Stimulated activated CD4-positive, alpha-beta T cell treated with anti-CD3 and anti-CD28 coated beads, TNF-alpha, amount 100 ng/mL, for 4 hours (primary cell): ENCODE measurements around the gene TLR2.
"Not testable (repeated sequence)": the region's sequence is repeated elsewhere in the genome, so short reads cannot be mapped to it uniquely, and the experiment has no call there.

Source experiments
- DNase-seq, 3 experiments: peaks; one replicate each; pipeline ENCODE4 v3.0.0-alpha.2; 2020; ENCODE audit warnings: low read depth in 3 of 3

The TLR2 gene

DNA sequence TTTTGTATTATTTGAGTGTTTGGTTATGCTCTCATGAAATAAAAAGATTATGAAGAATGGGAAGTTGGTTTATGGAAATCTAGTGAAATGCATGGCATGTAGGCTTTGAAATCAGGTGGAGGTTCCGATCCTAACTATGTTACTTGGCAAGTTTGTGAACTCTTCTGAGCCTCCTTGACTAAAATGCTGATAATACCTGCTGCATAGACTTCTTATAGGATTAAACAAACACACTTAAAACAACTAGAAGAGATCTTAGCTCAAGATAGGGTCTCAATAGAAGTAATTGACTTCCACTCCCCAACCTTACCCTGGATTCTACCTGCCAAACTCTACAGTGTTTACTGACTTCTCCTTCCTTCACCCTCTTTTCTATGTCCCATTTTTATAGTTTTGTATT is 22.2 kb upstream of the TLR2 start:
- DNase-seq = no peak

DNA sequence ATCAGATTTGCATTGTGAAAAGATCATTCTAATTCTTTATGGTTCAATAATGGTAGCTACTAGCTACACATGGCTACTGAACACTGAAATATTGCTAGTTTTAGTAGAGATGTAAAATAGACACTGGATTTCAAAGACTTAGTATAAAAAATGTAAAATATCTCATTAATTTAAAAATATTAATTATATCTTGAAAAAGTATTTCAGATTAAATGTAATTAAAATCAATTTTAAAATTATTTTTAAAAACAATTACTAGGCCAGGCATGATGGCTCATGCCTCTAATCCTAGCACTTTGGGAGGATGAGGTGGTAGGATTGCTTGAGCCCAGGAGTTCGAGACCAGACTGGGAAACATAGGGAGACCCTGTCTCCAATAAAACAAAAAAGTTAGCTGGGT is 20.4 kb upstream of the TLR2 start:
- DNase-seq = no peak

DNA sequence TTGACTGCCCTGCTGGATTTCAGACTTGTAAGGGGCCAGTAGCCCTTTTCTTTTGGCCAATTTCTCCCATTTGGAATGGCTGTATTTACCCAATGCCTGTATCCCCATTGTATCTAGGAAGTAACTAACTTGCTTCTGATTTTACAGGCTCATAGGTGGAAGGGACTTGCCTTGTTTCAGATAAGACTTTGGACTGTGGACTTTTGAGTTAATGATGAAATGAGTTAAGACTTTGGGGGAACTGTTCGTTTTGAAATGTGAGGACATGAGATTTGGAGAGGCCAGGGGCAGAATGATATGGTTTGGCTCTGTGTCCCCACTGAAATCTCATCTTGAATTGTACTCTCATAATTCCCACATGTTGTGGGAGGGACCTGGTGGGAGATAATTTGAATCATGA is 17.6 kb upstream of the TLR2 start:
- not testable (repeated sequence) for DNase-seq

DNA sequence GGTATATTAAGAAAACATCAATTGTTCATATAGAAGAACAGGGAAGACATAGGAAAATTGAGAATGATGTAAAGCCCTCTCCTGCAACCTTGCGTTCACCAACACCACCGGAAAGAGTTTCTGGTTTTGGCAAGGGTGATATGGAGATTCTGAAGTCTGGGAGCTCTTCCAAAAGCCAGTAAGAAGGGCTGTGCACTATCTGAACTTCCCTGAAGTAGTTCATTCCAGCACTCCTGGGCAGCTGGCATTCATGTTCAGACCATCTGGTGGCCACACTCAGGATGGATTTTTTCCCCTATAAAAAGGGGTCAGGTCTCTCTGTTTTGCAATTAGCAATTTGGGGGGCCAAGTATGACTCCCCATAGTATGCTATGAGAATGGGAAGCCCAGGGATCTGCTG is 15.4 kb upstream of the TLR2 start:
- DNase-seq = no peak

DNA sequence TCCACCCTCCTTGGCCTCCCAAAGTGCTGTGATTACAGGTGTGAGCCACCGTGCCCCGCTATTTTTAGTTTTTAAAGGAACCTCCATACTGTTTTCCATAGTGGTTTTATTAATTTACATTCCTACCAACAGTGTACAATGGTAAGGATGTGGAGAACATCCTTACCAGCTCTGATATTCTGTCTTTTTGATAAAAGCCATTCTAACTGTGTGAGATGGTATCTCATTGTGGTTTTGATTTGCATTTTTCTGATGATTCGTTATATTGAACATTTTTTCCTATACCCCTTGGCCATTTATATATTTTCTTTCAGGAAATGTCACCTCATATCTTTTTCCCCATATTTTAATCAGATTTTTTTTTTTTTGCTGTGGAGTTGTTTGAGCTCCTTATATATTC is 14.2 kb upstream of the TLR2 start:
- no peak for DNase-seq

DNA sequence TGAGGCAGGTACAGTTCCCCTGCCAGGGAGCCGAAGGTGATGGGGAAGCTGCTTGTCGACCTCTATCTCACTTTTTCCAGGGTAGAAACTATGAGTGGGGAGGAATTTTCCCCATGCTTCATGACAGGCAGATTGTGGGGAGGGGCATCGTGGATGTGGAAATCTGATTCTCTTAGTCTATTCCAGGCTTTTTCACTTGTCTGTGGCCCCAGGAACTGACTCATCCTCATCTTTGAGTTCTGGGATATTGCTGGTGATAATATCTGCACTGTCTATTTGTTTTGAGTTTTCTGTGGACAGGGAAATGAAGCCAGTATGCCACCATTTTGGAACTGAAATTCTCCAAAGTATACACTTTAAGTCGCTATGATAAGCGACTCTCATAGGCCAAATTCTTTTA is 7.6 kb upstream of the TLR2 start:
- no peak for DNase-seq

DNA sequence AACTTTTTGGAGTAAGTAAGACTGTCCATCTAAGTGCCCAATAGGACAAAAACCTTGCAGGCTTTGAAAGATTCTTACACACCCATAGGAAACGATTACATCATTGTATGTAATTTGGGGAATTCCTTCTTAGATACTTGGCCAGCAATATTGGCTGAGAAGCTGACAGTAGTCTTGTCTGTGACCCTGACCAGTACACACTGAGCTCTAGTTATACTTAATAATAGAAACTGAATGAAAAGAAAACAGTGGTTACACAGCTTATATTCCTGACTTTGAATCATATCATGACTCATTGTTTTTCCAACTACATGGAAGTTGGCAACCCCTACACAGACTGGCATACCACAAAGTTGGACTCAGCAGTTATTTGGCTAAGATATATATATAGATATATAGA is 7.1 kb upstream of the TLR2 start:
- DNase-seq = no peak

DNA sequence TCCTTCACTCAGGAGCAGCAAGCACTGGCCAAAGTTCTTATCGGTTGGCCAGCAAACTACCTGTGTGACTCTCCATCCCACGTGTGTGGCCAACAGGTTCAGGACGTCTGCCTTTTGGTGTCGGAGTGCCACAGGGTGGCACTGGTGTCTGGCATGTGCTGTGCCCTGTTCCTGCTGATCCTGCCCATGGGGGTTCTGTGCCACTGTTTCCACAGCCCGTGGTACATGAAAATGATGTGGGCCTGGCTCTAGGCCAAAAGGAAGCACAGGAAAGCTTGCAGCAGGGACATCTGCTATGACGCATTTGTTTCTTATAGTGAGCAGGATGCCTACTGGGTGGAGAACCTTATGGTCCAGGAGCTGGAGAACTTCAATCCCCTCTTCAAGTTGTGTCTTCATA is 4.6 kb upstream of the TLR2 start:
- no peak for DNase-seq

DNA sequence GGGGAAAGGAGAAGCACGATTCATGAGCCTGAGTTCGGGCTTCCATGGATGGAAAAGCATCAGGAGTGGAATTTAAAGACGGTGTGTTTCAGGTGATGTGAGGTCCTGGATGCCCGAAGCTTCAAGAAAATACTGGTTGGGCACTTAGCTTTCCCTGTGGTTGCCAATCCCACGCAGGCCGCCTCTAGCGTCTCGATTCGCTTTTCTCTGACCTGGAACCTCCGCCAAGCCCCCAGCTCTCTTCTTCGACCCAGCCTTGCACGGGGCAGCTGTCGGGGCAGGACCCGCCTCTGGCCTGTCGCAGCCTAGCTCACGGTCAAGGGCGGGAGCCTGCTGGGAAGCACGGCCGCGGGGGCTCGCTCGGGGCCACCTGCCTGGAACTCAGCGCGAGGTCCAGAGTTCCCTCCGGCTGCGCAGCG is 308 bp upstream of the TLR2 start:
- no peak for DNase-seq

DNA sequence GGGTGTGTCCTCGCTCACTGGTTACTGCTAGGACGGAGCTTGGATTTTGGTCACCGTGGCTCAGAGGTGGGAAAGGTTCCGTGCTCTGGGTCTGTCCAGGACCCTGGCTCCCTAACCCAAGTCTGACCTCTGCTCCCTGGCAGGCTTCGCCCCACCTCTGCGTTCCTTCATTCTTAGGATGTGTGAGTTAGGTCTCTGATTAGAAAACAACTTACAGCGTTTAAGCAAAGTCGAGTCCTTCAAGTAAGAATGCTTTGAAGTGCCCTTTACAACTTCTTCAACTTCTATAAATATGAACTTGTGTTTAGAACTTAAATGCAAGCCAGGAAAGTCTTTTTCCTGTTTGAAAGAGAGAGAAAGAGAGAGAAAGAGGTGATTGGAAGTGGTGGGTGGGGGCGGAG is 891 bp downstream of the TLR2 start:
- no peak for DNase-seq

DNA sequence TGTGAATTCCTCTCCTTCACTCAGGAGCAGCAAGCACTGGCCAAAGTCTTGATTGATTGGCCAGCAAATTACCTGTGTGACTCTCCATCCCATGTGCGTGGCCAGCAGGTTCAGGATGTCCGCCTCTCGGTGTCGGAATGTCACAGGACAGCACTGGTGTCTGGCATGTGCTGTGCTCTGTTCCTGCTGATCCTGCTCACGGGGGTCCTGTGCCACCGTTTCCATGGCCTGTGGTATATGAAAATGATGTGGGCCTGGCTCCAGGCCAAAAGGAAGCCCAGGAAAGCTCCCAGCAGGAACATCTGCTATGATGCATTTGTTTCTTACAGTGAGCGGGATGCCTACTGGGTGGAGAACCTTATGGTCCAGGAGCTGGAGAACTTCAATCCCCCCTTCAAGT is 20.4 kb downstream of the TLR2 start:
- no peak for DNase-seq

DNA sequence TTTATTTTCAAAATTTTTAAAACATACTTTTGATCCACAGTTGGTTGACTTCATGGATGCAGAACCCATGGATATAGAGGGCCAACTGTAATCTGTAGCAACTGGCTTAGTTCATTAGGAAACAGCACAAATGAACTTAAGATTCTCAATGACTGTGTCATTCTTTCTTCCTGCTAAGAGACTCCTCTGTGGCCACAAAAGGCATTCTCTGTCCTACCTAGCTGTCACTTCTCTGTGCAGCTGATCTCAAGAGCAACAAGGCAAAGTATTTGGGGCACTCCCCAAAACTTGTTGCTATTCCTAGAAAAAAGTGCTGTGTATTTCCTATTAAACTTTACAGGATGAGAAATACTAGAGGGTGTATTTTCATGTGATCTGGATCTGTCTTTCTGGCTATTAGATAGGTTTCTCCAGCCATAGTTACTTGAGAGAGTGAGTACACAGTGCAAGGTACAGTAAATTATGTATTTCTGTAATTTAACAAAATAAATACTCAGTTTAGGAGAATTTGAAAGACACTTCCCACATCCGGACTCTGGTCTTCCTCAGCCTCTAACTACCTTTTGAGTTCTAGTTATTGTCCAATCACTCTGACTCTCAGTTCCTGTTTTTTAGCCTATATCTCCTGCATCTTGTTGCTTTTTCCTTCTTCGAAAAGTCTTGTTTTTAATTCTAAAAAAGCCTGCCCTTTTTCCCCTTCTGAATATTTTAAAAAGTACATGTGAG is 21.8 kb downstream of the TLR2 start:
- no peak for DNase-seq

DNA sequence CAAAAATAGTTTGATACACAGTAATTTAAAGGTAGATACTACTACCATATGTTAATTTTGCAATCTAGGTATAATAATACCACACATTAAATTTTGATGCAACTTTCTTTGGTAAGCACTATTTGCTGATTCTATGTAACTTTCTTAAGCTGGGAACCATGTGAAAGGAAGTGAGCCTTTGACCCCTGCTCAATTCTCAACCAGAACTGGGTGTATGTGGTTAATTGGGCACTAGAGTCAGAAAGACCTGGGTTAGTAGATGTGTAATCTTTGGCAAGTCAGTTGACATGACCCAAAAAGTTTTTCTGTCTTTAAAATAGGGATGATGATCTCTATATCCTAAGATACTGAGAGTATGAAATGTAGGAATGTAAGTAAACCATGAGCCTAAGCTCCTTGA is 22.4 kb downstream of the TLR2 start:
- no peak for DNase-seq

DNA sequence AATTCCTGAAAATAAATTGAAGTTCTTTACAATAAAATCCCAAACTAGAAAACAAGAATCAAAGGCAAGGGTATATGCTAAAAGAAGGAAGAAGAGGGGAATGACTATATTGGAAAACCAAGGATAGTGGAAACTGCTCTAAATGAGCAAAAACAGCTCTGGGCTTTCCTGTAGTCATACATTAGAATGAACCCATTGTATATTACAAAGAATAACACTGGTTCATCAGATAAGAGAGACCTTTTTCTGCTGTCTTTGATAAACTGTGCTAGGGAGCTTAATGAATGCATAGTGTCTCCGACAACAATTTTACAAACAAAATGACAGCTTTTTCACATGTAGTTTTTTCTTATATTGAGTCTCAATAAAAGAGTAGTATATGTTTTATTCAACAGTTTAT is 26.6 kb downstream of the TLR2 start:
- no peak for DNase-seq

DNA sequence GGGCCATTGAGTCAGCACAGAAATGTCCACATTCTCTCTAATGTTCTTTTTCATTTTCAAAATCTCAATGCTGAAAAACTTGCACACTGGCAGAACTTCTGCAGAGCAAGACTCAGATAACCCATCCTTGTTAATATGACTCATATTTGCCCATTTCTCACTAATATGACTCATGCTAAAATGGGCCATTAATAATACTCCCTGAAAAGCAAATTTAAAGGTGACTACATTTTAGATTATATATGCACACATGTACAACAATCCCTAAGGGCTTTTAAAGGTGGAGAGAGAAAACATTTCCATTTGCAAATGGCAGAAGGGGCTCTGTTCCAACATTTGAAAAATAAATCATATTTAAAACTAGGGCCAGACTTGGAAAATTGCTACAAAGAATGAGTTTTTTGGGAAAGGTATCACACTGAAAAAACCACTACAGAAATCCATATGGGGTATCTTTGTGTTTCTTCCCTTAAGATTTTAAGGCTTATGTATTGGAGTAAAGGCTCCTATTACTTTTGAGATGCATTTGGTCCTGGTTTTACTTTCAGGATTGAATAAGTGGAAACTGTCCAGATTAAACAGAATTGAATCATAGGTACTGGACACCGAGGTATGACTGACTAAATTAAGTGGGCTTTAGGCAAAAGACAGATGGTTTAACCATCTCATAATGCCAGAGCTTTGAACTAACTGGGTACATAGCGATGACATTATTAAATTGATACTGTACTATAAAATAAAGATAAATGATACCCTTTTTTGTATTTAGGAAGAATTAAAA is 30.0 kb downstream of the TLR2 start:
- no peak for DNase-seq

DNA sequence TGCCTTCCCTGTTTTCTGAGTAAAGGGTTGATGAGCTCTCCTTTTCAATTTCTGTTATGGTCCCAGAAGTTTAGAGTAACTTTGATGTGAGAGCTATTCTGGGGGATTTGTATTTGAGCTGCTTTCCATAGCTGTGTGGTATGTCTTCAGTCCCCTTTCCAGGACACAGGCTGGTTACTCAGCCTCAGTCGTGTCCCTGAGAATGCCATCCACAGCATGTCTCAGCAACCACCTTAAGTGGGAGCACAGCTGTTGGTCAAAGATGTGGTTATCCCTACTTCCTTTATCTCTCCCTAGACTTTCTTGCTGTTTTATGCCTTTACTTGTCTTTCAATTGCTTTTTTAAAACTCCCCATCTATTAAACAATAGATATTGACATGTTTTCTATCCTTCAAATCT is 38.0 kb downstream of the TLR2 start:
- DNase-seq = no peak

DNA sequence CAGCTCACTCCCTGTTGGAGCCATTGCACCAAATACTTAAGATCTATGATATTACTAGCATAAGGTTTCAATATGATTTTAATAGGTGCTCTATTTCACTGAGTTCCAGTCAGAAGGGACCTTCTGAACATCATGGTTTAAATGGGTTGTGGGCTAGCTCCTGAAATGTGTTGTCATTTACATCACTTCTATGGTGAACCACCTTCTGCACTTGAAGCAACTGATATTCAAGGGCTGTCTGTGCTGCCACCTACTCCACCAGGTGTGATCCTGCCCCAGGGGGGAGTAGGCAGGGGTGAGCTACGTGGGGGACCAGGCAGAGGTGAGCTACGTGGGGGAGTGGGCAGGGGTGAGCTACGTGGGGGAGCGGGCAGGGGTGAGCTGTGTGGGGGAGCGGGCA is 40.5 kb downstream of the TLR2 start:
- no peak for DNase-seq

DNA sequence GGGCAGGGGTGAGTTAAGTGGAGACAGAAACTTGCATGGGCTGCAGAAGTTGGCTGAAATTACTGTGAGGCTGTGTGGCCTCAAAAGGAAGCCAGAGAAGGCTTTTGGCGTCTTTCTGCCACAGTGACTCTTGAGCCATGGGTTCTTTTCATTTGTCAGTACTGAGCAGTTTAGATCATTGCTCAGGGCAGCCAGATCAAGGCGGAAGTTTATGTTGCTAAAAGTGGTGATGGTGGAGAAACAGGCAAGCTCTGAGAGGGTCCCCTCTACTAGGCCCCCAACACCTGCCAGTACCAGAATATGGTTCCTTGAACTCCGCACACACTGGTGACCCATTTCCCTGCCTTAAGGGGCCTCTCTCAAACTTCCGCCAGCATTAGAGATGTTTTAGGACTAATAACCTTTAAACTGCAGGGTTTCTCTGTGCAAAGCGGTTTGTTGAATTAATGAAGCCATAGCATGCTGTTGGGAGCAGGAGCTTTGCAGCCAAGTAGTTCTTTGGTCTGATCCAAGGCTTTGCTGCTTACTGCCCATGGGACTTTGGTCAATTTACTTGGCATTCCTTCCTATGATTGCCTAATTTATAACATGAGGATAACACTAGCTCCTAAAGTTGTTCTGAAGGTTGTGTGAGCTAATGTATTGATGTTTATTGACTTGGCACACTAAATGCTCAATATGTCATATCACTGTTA is 41.2 kb downstream of the TLR2 start:
- DNase-seq = no peak

DNA sequence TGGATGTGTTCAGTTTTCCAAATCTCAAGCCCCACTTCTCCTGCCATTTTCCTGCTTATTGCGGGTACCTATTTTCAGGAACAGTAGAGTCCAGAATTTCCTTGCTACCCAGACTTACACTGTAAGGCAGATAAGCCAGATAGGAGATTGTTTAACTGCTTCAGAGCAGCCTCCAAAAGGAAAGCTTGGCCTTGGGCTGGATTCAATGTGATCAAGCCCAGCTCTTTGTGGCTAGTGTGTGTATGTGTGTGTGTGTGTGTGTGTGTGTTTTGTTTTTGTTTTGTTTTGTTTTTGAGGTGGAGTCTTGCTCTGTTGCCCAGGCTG is 41.7 kb downstream of the TLR2 start:
- no peak for DNase-seq

DNA sequence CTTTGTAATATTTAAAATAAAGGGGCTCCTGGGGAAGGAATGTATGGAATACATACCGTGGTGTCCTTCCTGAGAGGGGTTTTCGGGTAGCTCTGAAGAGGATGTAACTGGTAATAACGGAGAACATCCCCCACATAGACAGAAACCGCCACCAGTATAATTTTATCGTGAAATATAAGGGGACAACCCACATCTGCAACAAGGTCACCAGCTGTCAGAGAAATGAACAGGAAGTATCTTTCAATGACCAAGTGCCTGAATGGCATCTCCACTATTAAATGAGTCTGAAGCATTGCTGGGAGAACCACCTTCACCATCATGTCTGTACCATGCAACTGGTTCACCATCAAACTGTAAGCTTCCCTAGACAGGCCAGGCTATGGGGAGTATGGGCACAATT is 44.1 kb downstream of the TLR2 start:
- DNase-seq = no peak

DNA sequence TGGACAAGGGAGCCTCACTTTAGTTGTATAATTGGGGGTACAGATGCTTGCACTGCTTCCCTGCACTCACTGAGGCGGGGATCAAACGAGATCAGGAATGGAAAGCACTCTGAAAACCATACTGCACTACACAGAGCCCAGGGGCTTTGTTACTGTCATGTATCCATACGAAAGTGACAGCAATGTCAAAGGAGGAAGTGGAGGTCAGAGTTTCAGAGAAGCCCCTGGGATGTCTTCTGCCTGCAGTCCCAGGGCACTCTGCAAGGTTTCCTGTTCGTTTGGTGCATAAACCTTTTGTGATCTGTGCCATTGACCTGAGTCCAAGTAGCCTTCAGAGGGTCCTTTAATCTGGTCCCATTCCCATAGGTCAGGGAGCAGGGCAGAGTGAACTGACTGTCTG is 44.6 kb downstream of the TLR2 start:
- DNase-seq = no peak

DNA sequence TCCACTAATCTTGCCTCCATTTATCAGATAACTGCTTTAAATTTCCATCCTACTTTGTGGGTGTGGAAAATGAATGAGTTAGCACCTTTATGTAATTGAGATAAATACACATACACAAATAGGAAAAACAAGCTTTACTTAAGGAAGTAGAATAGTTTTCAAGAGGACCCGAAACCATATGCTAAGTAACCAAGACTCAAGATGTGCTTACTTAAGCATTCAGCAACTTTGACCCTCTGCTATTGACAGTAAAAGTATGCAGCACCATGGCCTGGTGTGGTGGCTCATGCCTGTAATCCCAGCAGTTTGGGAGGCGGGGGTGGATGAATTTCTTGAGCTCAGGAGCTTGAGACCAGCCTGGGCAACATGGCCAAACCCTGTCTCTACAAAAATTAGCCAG is 45.8 kb downstream of the TLR2 start:
- no peak for DNase-seq

DNA sequence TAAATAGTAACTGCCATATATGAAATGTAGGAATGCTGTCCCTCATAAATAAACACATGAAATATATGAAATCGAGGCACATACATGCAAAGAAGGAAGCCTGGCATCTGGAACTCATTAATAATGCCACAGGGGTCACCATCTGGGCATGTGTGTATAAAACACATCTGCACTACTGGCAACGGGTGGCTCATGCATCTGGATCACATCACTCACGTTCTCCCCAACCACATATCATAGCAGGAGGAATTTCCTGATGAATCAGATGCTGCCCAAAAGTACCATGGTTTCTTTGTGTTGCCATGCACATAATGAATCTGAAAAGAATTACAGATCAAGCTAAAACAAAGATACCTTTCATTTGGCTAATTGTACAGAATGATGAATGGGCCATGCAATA is 47.2 kb downstream of the TLR2 start:
- no peak for DNase-seq
